Vagina (tissue), 2 donors: ENCODE measurements around the gene GDNF.

Experiments used
- CTCF ChIP-seq, 3 experiments: fragments of 450-650 bp in 2 of 3; fragments of 200-600 bp in 1 of 3; sonication (generic) in 1 of 3; IDR thresholded peaks; one replicate each; pipeline ENCODE4 v1.5.1; 2017 to 2019; ENCODE audit warnings: antibody characterized with exemption in 3 of 3, mild to moderate bottlenecking in 2 of 3, moderate library complexity in 2 of 3
- POLR2A ChIP-seq, 2 donors: fragments of 450-650 bp; IDR thresholded peaks; one replicate each; pipeline ENCODE4 v1.6.1; 2017; ENCODE audit warnings: antibody characterized with exemption in 2 of 2, mild to moderate bottlenecking in 2 of 2, moderate library complexity in 2 of 2

DNA sequence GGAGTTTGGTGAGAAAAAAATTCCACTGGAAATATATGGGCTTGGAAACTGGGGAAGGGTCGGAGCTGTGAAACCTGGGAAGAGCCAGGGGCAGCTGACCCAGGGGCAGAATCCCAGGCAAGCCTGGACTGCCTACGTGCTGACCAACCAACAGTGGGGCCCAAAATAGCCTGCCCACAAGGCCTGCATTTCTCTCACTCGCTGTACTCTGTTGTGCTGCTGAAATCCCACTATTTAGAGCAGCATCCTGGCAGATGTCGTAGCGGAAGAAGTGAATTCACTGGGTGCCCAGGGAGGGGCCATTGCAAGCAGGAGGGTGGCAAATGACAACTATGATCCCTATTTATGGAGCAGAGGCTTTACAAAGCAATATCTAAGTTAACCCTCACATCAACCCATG, 9.5 kb downstream of the GDNF start:
- TF ChIP-seq CTCF (IDR thresholded peaks at IDR 0.05) (no peak), POLR2A (IDR thresholded peaks at IDR 0.05) (no peak)
